Measurements from ENCODE around the gene UBC.
"Not testable (repeated sequence)": the region's sequence is repeated elsewhere in the genome, so short reads cannot be mapped to it uniquely, and the experiment has no call there.

The UBC gene

DNA sequence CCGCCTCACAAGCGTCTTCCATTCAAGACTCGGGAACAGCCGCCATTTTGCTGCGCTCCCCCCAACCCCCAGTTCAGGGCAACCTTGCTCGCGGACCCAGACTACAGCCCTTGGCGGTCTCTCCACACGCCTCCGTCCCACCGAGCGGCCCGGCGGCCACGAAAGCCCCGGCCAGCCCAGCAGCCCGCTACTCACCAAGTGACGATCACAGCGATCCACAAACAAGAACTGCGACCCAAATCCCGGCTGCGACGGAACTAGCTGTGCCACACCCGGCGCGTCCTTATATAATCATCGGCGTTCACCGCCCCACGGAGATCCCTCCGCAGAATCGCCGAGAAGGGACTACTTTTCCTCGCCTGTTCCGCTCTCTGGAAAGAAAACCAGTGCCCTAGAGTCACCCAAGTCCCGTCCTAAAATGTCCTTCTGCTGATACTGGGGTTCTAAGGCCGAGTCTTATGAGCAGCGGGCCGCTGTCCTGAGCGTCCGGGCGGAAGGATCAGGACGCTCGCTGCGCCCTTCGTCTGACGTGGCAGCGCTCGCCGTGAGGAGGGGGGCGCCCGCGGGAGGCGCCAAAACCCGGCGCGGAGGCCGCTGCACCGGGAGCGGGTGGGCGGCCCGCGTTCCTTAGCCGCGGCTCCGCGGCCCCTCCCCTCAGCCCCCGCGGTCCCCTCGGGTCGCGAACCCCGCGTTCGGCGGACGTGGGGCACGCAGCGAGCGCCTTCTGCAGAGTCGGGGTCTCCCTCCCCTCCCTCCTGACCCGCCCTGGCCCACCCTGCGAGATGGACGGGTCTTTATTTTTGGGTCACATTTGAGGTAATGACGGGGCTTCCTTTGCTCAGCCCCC is at the start of gene UBC:
UBC (minus strand) TSS at position 259 of the 847 bp plus-strand sequence. CDS start 879 bp downstream, outside the sequence.
- peak; percentile 89 for DNase-seq (ENCODE audit: low spot score)

DNA sequence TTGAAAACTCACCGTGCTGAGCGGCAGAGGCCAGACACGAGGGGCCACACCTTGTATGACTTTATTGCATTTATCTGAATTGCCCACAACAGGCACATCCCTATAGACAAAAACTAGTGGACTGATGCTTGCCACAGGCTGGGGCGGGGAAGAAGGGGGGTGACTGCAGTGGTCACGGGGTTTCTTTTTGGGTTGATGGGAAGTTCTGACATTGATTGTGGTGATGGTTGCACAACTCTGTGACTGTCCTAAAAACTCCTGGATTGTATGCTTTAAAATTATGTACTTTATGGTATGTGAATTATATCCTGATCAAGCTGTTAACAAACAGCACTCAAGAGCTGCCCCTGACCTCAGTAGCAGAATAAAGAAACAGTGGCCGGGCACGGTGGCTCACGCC is 48.8 kb upstream of the UBC start:
- DNase-seq (ENCODE audit: low spot score), result no peak

DNA sequence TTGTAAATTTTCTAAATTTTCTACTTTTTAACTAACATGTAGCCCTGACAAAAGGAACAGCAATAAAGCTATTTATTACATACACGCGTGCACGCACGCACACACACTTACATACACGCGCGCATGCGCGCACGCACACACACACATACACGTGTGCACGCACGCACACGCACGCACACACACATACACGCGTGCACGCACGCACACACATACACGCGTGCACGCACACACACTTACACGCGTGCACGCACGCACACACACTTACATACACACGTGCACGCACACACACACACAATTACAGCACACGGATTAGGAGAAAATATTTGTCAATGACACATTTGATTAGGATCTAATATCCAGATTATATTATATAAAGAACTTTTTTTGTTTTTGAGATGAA is 46.6 kb upstream of the UBC start:
- no peak for DNase-seq (ENCODE audit: low spot score)

DNA sequence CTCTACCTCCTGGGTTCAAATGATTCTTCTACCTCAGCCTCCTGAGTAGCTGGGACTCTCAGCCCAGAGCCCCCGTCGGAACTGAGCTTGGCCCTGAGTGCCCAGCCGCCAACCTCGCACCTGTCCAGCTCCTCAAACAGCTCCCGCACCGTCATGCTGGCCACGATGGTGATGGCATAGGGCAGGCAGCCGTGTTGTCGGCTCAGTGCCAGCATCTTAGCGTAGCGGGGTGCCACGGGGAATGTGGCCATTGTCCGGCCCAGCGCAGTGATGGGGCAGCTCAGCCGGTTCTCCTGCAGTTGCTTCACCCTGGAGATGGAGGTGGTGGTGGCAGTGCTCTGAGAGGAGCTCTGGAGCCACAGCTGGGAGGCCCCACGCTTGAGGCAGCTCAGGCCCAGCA is 42.1 kb upstream of the UBC start:
- no peak for DNase-seq (ENCODE audit: low spot score)

DNA sequence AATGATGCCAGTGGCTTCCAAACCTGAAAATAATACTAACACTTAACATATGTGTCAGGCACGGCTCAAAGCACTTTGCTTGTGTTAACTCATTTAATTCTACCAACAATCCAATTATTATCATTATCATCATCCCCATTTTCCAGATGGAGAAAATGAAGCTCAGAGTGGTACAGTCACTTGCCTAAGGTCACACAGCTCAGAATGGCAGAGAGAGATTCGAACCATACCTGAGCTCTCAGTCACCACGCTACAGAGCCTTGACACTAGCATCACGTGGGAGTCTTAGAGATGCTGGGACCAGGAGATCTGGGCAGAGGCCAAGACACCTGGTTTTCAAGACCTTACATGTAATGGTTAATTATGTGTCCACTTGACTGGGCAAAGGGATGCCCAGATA is 40.3 kb upstream of the UBC start:
- DNase-seq (ENCODE audit: low spot score), result no peak

DNA sequence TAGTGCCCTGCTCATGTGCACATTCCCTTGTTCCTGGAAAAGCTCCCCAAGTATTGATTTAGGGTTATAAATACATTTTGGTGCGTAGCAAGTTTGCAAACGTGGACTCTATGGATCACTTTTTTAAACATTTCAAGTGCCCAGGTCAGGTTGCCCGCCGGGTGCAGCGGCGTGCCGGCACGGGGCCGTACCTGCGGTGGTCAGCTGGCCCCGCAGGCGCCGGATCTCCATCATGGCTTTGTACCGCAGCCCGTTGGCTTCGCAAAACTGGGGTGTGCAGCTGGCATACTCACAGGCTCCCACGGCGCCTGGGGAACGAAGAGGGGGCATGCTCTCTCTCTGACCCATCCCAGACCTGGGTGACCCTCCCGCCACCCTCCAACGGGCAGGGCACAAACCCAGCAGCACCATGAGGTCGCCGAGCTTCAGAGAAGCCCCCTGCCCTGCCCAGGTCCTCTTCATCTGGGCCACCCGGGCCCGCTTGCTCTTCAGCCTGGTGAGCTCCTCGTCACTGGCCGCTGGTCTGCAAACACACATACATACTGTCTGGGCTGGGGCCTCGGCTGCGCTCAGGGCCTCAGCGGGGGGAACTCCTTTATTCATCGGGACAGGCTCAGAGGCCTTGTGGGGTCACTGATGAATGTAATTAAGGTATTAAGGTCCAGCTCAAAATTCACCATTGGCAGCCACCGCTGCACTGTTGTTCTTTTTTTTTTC is 39.4 kb upstream of the UBC start:
- no peak for DNase-seq (ENCODE audit: low spot score)

DNA sequence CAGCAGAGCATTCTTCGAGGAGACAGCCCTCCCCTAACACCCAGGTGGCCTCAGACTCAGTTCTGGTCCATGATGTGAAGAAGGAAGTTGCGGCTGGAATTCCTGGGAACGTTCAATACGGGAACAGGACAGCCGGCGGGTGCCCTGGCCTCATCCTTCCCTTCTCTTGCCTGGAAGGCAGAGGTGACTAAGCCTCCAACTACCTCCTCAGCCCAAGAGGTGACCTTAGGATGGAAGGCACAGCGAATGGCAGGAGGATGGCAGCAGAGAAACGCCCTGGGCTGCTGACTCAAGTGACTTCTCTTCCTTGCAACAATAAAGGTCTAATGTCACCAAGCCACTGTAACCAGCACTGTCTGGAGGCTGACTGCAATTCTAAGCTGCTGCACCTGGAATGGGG is 38.4 kb upstream of the UBC start:
- DNase-seq (ENCODE audit: low spot score), result no peak

DNA sequence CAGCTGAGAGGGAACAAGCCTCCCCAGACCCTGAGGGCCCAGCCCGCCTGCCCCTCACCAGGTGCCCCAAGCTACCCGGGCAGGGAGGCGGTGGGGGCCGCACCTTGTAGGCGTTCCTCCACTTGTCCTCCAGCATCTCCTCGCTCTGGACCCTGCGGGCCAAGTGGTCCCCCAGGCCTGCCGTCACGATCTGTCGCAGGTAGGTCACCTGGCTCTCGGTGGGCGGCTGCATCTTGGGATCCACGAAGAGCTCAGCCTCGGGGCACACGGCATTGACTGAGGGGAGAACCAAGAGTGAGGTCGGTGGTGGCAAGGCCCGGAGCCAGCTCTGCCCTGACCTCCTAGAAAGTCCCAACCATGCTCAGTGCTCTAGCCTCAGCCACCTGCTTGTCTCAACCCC is 37.8 kb upstream of the UBC start:
- DNase-seq (ENCODE audit: low spot score), result no peak

DNA sequence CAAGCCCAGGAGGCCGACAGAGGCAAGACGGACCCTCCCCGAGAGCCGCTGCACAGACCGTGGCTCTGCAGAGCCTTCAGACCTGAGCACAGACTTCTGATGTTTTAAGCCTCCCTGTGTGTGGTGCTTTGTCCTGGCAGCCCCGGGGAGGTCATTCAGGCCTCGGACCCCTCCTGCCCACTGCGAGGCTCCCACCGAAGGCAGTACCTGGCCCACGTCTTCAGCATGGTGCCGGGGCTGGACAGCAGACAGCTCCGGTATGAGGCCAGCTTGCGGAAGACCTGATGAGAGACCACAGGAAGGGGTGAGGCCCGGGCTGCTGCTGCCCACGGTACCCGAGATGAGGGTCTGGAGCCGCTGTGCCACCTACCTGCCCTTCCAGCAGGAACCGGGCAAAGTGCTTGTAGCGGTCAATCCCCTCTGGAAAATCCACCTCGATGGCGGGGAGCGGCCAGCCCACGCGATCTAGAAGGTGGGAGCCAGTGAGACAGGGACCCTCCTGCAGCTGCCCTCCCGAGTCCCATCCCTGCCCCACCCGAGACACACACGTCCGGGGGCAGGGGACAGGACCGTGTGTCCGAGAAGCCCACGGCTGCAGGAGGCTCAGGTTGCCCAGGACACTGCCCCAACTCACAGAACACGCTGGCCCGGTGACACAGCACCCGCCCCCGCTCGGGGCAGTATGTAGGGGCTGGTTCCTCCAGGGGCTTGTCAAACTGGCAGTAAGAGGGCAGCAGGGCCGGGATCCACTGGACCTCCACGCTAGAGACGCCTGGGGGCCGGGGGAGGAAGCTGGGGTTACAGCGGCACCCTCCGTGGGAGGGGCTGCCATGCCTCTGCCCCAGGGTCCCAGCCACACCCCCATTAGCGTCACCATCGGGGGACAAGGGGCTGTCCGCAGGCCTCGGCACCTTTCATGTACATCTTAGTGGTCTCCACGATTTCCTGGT is 35.6 kb upstream of the UBC start:
- no peak for DNase-seq (ENCODE audit: low spot score)

DNA sequence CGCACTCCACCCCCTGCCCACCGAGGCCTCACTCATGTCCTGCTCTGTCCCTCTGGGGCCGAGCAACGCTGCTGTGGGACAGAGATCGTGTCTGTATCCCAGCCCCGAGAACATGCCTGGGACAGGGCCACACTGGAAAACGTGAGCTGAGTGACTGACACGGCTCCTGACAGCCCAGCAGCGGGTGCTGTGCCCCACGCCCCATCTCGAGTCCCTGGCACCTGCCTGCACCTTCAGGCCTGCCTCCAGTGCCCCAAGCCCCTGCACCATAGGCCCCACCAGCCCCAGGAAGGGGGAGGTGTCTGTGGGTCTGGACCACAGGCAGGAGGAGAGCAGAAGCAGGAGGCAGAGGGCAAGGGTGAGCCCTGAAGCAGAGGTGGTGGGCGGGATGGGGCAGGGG is 34.6 kb upstream of the UBC start:
- DNase-seq (ENCODE audit: low spot score), result no peak

DNA sequence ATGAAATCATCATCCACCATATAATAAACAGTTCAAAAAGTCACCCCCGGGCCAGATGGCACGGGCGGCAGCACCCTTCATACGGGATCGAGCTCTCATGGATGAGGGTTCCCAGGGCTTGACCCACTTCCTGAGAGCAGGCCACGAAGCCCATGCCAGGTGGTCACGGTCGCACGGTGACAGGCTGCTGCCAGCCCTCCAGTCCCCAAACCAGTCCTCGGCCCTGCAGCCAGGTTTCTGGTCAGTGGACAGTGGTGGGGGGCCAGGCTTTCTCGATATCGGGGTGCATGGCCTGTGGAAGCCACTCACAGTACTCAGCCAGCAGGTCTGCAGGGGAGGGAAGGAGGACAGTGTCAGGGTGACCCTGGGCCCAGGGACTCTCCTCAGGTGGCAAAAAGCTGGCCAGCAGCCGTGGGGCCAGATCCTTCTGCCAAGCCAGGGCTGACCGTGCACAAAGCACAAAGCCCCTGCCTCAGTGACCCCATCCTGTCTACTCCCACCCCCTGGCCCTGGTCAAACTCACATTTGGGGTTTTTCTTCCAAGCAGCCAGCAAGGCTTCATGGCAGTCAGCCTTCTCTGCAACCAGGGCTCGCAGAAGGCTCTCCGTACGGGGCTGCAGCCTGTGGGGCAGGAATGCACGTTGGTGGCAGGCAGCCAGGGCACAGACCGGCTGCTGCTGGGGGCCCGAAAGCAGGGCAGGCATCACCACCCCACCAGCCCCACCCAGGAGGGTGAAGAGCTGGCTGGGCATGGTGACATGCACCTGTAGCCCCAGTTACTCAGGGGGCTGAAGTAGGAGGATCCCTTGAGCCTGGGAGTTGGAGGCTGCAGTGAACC is 33.3 kb upstream of the UBC start:
- no peak for DNase-seq (ENCODE audit: low spot score)

DNA sequence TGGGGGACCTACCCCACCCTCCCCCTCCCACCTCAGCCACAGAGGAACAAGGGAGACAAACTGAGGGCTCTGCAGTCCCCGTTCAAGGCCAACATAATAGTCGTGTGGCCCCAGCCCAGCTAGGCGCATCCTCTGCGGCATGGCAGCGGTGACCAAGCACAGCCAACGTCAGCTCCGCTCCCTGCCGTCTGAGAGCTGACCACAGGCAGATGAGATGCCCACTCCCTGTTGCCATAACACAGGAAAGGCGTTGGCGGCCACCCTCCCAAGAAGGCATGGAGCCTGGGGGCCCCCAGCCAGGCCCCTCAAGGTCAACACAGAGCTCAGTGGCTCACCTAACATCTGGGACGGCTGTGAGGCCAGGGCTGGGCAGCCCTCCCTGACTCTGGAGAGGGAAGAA is 32.6 kb upstream of the UBC start:
- no peak for DNase-seq (ENCODE audit: low spot score)

DNA sequence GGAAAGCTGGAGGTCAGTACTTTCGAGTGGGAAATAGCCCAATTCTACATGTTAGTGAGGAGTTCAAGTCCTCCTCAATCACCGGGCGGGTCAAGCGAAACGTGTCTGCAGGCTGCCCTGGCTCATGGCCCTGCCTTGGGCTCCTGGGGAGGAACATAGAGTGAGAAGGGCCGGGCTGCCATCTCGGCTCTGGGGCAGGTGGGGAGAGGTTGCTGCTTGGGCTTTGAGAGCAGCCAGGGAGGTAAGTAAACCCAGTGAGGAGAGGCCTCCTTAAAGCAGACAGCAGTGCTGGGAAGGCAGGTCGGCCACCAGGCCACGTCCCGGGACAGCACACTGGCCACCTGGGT is 32.0 kb upstream of the UBC start:
- no peak for DNase-seq (ENCODE audit: low spot score)

DNA sequence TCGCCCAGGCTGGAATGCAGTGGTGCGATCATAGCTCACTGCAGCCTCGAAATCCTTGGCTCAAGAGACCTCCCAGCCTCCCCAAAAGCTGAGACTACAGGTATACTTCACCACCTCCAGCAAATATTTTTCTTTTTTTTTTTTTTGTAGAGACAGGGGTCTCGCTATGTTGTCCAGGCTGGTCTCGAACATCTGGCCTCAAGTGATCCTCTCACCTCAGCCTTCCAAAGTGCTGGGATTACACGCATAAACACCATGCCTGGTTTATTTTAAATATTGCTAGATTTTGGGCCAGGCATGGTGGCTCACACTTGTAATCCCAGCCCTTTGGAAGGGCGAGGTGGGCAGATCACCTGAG is 26.7 kb upstream of the UBC start:
- DNase-seq (ENCODE audit: low spot score), result no peak

DNA sequence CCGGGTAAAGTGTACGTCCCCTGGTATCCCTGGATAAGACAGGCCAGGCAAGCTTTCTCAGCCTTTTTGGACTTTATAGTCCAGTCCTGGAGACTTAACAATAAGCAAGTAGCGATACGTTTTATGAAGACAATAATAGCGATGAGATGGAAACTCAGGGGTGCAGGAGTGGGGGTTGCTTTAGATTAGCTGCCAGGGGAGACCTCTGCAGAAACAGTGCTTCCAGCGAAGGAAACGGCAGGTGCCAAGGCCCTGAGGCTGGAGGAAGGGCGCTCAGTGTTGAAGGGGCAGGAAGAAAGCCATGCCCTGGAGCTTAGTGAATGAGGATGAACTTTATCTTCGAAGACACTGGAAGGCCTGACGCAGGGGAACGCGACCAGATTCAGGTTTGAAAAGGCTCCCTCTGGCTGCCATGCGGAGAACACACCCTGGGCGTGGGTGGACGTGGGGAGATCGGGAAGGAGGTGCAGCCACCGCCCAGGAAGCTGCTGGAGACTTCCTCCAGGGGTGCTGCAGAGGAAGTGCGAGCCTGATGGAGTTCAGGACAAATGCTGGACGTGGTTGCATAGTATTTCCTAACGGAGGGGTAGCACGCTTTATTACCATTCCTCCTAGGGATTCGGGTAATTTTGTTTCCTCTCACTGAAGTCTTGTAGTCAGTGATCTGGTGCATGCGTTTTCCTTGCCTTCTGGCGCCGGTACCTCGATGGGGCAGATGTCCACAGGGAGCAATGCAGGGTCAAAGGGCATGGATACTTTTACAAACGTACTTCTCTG is 26.1 kb upstream of the UBC start:
- DNase-seq (ENCODE audit: low spot score), result peak; percentile 88

DNA sequence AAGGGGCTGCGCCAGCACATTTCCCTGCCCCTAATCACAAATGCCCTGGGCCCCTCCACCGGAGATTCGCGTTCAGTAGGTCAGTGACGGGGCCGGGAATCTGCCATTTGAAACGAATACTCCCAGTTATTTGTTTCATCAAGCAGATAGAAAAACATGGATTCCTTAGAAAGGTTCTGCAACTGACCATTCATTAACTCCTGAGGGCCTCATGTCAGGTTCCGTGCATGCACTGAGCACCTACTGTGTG is 25.6 kb upstream of the UBC start:
- no peak for DNase-seq (ENCODE audit: low spot score)

DNA sequence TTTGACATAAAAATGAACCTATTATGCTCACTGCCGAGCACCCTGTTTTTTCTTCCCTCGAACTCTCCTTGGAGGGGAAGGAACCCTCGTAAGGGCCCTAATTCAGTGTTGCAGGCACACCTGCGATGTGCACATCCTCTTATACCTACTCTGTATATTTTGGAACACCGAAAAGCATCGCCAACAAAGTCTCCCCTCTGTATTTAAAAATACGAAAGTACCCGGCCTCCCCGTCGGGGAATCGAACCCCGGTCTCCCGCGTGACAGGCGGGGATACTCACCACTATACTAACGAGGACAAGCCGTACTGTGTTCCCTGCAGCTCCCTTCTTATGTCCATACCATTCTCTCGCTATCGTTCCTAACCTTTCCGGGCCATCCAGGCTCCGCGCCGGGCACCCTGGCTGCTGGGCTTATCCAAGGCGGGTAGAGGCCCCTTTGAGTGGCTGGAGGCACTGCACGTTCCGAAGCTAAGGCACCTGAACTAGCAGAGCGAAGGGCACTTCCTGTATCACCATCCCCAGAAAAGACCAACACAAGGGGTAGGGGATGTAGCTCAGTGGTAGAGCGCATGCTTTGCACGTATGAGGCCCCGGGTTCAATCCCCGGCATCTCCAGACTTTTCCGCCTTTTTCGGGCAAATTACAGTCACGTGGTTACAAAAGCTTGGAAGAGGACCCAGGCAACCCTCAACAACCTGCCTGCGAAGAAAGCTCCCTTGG is 25.1 kb upstream of the UBC start:
- peak; percentile 84 for DNase-seq (ENCODE audit: low spot score)

DNA sequence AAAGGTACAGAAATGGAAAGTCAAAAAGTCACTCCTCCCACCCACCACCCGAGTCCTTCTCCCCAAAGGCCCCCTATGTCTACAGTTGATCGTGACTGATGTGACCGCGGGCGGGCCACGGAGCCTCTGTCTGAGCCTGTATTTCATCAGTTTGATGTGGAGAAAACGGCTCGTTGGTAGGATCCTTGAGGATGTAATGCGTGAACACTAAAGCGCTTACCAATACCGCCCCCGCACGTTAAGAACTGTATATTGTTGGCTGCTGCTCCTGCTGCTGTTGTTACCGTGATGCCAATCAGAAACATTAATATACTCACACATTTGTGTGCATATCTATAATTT is 24.6 kb upstream of the UBC start:
- peak; percentile 54 for DNase-seq (ENCODE audit: low spot score)

DNA sequence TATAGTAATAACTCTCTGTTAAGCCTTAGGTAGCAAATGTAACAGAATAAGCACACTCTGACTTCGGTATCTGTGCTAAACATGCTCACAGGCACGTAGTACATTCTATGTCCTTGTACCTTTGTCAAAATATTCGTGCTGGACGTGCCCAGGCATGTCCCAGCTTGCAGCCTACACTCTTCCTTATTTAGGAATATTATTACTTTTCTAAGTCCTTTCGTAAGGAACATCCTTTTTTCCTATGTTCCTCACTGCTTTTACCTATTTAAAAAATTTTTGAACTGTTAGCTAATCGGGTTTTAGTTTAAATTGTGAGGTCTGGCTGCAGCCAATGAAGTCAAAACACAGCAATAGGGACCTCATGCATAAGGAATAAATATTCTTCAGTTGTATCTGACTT is 24.1 kb upstream of the UBC start:
- no peak for DNase-seq (ENCODE audit: low spot score)

DNA sequence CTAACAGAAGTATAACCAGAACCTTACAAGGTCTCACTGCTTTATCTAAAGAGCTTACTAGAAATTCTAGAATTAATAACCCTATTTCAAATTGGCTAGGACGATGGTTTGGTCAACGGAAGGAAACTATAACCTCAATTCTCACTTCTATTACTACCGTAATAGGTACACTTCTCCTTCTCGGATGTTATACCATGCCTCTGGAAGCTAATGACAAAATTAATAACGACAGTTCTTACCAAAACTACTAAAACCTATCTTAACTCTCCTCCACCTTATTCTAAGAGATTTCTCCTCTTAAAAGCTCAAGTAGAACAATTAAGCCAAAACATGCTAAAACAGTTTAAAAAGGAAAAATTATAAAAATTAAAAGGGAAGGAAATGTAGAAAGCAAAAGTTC is 23.7 kb upstream of the UBC start:
- no peak for DNase-seq (ENCODE audit: low spot score)

DNA sequence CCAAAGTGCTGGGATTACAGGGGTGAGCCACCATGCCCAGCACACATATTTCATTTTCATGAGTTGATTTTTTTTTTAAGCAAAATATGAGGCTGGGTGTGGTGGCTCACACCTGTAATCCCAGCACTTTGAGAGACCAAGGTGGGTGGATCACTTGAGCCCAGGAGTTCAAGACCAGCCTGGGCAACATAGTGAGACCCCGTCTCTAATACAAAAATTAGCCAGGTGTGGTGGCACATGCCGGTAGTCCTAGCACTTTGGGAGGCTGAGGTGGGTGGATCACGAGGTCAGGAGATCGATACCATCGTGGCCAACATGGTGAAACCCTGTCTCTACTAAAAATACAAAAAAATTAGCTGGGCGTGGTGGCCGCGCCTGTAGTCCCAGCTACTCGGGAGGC is 17.1 kb upstream of the UBC start:
- not testable (repeated sequence) for DNase-seq (ENCODE audit: low spot score)

Measured in AG20443 (cell line).